RWPE1 (cell line): ENCODE data around the gene TTLL10.

Experiments
- CTCF ChIA-PET: fragments of 350-600 bp; sonication (Branson Sonifier 250); formaldehyde crosslinking; extraction: SDS; loops from one replicate; lab custom pipeline; 2021; lab: Yijun Ruan, JAX
- POLR2A ChIA-PET: fragments of 400-600 bp; formaldehyde crosslinking; extraction: SDS; loops from one replicate; lab custom pipeline; 2020; ENCODE audit warnings: antibody characterized with exemption; ENCODE audit not compliant: low non-redundant PET; lab: Yijun Ruan, JAX
- DNase-seq: peaks from one replicate; pipeline ENCODE4 v3.0.0; 2012; ENCODE audit warnings: low spot score
- H3K27ac ChIP-seq: fragments of 450-650 bp; 2 replicates; pipeline ENCODE4 v1.5.1; 2017
- TF ChIP-seq, protein P1 (sequence below): fragments of 450-650 bp; conservative IDR thresholded peaks from 2 replicates; pipeline ENCODE4 v1.5.1; 2017; ENCODE audit warnings: low read depth, mild to moderate bottlenecking

TTLL10 gene, protein sequence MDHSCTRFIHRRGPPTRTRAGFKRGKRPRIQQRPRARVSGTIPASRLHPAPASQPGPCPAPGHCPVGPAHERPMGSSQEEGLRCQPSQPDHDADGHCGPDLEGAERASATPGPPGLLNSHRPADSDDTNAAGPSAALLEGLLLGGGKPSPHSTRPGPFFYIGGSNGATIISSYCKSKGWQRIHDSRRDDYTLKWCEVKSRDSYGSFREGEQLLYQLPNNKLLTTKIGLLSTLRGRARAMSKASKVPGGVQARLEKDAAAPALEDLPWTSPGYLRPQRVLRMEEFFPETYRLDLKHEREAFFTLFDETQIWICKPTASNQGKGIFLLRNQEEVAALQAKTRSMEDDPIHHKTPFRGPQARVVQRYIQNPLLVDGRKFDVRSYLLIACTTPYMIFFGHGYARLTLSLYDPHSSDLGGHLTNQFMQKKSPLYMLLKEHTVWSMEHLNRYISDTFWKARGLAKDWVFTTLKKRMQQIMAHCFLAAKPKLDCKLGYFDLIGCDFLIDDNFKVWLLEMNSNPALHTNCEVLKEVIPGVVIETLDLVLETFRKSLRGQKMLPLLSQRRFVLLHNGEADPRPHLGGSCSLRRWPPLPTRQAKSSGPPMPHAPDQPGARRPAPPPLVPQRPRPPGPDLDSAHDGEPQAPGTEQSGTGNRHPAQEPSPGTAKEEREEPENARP

DNA sequence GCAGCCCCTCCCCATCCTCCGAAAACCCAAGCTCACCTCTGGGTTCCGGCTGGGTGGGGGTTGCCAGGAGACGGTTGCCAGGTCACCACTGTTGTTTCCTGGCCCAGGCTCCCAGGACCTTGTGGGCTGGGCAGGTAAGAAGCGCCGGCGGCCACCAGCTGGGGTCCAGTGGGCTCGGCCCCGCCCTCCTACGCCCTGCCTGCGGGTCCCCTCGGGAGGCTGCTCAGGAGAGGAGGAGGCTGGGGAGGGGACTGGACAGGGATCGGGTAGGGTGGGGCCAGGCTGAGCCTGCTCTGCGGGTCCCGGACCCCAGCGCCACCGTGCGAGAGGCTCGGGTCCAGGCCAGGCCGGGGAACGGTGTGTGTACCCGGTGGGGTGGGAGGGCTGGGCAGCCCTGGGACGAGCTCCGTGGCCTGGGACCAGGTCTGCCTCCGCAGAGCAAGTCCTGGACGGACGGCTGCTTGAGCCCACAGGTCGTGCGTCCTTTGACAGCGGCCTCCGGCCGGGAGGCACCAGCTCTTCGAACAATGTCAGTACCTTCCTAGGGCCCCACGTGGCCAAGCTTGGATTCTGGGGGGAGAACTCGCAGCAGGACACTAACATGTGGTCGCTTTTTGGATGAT lies at the start of gene TTLL10:
Gene TTLL10 (plus strand): TSS at position 88 of the 623 bp plus-strand sequence. CDS start 5,336 bp downstream, outside the sequence.
- CTCF ChIA-PET = interaction anchor here (0.7 to 1.2 kb wide), 2 partner anchors 52 to 119 kb away, joined by 3 to 4 read pairs; no protein-coding TSS in a partner anchor
- POLR2A ChIA-PET = no interaction called here

DNA sequence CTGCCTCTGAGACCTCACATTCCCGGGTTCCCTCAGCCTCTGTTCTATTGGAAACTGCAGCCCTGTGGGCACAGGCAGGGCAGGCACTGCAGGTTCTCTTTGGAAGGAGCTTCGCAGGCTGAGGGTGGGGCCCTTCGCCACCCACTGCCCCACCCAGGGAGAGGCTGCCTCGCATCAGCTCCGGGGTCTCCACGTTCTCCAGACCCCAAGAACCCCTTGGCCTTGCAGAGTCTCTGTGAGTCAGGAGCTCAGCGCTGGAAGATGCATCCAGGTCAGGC lies 49.2 kb upstream of the TTLL10 start:
- TF ChIP-seq, protein P1, sequence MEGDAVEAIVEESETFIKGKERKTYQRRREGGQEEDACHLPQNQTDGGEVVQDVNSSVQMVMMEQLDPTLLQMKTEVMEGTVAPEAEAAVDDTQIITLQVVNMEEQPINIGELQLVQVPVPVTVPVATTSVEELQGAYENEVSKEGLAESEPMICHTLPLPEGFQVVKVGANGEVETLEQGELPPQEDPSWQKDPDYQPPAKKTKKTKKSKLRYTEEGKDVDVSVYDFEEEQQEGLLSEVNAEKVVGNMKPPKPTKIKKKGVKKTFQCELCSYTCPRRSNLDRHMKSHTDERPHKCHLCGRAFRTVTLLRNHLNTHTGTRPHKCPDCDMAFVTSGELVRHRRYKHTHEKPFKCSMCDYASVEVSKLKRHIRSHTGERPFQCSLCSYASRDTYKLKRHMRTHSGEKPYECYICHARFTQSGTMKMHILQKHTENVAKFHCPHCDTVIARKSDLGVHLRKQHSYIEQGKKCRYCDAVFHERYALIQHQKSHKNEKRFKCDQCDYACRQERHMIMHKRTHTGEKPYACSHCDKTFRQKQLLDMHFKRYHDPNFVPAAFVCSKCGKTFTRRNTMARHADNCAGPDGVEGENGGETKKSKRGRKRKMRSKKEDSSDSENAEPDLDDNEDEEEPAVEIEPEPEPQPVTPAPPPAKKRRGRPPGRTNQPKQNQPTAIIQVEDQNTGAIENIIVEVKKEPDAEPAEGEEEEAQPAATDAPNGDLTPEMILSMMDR = no peak
- no peak for DNase-seq
- H3K27ac ChIP-seq = no peak overlapping the region
- POLR2A ChIA-PET = no interaction called here
- CTCF ChIA-PET = interaction anchor here (1.1 kb wide), 1 partner anchor 167 kb away, joined by 3 read pairs; no protein-coding TSS in a partner anchor

More for the DNA sequence above, at the start of gene TTLL10:
- no peak within 1 kb of the TSS for H3K27ac ChIP-seq
- no peak for DNase-seq
- TF ChIP-seq, protein P1 = no peak

DNA sequence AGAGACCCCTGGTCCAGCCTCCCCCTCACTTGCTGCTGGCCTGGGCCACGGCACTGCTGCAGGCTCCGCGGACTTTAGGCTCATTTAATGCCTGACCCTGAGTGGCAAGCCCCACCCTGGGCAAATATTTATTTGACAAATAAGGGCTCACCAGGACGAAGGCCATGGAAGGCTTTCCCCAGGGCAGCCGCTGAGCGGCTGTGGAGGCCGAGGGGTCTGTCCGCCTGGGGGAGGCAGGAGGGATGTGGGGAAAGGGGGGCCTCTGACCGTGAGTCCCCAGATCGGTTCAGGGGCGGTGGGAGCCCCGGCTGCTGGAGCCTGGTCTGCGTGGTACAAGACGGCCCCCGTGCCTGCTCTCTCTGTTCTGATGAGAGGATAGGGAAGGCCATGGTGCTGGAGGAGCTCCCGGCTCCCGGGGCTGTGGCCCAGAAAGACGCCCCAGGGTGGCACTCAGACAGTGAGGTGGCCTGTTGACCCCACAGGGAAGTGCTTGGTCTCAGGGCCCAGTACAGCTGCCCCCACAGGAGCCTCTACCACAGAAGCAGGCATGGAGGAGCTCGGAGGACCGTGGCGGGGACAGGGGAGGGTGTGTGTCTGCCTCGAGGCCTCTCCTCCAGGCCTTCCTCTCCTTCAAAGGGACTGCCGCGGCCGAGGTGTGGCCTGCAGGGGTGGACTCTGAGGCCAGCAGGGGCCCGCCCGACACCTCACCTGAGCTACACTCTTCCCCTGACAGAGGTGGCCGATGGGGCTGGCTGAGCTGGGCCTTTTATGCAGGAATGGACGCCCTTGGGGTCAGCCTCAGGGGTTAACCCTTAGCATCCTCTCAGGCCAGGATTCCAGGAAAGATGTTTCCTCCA lies 48.7 kb upstream of the TTLL10 start:
- no peak for DNase-seq
- H3K27ac ChIP-seq = no peak overlapping the region
- POLR2A ChIA-PET = no interaction called here
- CTCF ChIA-PET = interaction anchor here (0.7 to 1.1 kb wide), 2 partner anchors 165 to 167 kb away, joined by 3 read pairs; no protein-coding TSS in a partner anchor
- TF ChIP-seq, protein P1 = no peak

DNA sequence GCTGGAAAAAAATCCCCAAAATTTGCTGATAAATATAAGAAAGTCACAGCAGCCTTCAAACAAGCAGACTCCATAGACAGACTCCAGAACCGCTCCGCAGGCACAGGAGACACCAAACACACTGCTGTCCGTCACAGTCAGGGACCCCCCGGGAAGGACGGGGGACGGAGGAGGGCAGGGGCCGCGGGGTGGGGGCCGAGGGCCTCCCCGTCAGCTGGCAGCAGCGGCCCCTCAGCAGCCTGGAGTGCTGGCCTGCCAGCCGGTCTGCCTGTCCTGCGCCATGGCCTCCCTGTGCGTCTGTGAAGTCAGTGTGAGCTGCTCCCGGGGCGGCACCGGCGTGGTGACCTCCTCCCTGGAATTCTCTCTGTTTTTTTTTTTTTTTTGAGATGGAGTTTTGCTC lies 47.7 kb upstream of the TTLL10 start:
- H3K27ac ChIP-seq = no peak overlapping the region
- TF ChIP-seq, protein P1 = no peak
- no peak for DNase-seq
- POLR2A ChIA-PET = no interaction called here
- CTCF ChIA-PET = interaction anchor here (0.6 kb wide), 1 partner anchor 11 kb away, joined by 3 read pairs; no protein-coding TSS in a partner anchor

DNA sequence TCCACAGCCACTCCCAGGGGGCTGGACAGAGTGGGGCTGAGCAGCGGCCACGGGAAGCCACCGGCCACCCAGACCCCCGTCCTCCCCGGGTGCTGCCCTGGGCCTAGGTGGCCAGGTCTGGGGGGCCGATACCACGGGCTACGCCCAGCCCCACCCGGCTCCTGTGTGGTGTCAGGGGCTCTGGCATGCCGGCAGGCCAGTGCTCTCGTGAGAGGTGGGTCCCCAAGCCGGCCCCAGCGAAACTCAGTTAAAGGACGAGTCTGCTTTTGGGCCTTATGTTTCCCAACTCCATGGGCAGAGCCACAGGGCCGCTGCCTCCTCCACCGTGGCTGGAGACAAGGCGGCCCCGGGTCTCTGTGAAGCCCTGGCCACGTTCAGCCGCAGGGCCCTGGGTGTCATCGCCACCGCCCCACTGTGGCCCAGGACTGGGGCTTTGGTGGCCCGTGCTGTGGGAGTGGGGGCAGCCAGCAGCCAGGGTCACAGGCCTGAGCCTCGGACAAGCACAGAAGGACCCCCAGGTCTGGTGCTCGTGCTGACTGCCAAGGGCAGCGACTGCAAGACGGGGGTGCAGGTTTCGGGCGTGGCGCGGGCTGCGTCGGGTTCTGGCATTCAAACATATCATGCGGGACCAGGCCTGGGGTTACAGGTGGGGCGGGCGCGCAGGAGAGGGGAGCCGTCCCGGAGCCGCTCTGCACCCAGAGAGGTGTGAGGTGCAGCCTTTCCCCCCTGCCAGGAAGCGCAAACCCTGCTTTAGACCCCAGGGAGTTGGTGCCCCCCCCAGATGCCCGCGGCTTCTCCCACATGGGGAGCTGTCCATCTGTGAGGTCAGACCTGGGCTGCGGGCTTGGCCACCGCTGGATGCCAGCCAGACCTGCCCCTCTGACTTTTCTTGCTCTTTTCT lies 45.9 kb upstream of the TTLL10 start:
- ChIA-PET POLR2A (no interaction called here), CTCF (no interaction called here)
- no peak overlapping the region for H3K27ac ChIP-seq
- DNase-seq = no peak
- TF ChIP-seq, protein P1 = no peak
